Activated naive CD4-positive, alpha-beta T cell treated with anti-CD3 and anti-CD28 coated beads for 36 hours (primary cell): ENCODE results near the gene TOR3A. TPM values are rescaled to one million over a fixed set of nuclear protein-coding genes. Genes with fewer than 3 reads are reported as not detected.
"Not testable (repeated sequence)": the region's sequence is repeated elsewhere in the genome, so short reads cannot be mapped to it uniquely, and the experiment has no call there.

ENCODE experiments used
- CTCF ChIA-PET: fragments of 350-600 bp; sonication (Branson Sonifier 250); formaldehyde crosslinking; loops from one replicate; lab custom pipeline; 2021; ENCODE audit warnings: antibody characterized with exemption; lab: Charles Lee
- DNase-seq: peaks from one replicate; pipeline ENCODE4 v3.0.0-alpha.2; 2020
- H3K27ac Mint-ChIP-seq: one replicate; pipeline ENCODE4 v1.8.0; 2021; ENCODE audit warnings: mild to moderate bottlenecking, mixed read lengths
- H3K27me3 Mint-ChIP-seq: one replicate; pipeline ENCODE4 v1.8.0; 2021; ENCODE audit warnings: low read depth, mixed read lengths
- H3K36me3 Mint-ChIP-seq: one replicate; pipeline ENCODE4 v1.8.0; 2021; ENCODE audit warnings: low read depth, mixed read lengths
- H3K4me1 Mint-ChIP-seq: one replicate; pipeline ENCODE4 v1.8.0; 2021; ENCODE audit warnings: low read depth, mixed read lengths
- H3K4me3 Mint-ChIP-seq: one replicate; pipeline ENCODE4 v1.8.0; 2021; ENCODE audit warnings: mild to moderate bottlenecking, moderate library complexity, mixed read lengths
- H3K9me3 Mint-ChIP-seq: one replicate; pipeline ENCODE4 v1.8.0; 2021; ENCODE audit warnings: mixed read lengths
- intact Hi-C: fragments of 100-400 bp; cut with micrococcal nuclease; formaldehyde crosslinking; loops from one replicate; pipeline ENCODE4 v1.15.1; 2023
- total RNA-seq, 2 experiments: library from RNA; stranded (reverse); gene quantifications; one replicate each; pipeline ENCODE4 v1.2.3, GENCODE V29; 2021

The TOR3A gene
- total RNA-seq, 2 experiments from 2014 or later, result 35.8 to 39.2 TPM

DNA sequence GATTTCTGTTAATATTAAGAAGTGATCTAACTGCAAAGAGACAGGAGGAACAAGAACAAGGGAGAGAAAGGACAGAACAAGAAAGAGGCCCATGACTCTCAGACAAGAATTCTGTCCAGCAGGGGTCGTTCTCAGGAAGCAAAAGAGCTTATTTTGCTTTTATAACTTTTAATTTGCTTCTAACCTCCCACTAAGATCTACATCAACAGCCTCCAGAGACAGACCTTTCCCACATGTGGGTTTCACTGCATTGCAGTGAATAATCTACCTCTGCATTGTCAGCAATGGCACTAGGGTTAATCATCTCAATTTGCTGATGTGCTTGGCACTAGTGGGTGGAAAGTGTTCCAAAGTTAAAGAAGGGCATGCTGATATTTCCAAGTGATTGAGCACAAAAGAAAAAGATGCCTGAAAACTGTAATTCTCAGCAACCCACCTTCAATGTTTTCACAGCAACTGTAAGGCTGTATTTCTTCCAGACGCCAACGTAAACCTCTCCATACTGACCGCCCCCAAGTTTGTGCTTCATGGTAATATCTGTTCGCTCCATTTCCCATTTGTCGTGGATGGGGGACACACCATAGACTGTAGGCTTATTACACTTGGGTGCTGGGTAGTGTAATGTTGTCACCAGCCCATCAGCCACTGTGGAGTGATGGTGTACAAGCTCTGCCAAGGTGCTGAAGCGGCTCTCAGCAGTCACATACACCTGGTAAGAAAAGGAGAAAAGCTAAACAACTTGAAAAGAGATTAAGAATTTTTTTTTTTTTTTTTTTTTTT, 39.5 kb downstream of the TOR3A start:
- H3K4me3 Mint-ChIP-seq, result no peak overlapping the region
- no peaks in the 10 kb centered on the region for H3K27me3 Mint-ChIP-seq
- no peaks in the 10 kb centered on the region for H3K9me3 Mint-ChIP-seq
- H3K27ac Mint-ChIP-seq, result no peak overlapping the region
- CTCF ChIA-PET, result interaction anchor here (0.6 to 2.7 kb wide), 21 partner anchors 9 to 248 kb away, joined by 3 to 33 read pairs (median 4); partner anchors contain the start of genes AXDND1 and SOAT1
- peaks cover 3% of the 10 kb centered on the region for H3K4me1 Mint-ChIP-seq
- DNase-seq, result peak; percentile 64
- intact Hi-C loops, result loop anchor here (1.0 to 2.0 kb wide), 5 partner anchors 42 to 248 kb away; partner anchors contain the start of gene ABL2
- peaks cover 14% of the 10 kb centered on the region for H3K36me3 Mint-ChIP-seq

DNA sequence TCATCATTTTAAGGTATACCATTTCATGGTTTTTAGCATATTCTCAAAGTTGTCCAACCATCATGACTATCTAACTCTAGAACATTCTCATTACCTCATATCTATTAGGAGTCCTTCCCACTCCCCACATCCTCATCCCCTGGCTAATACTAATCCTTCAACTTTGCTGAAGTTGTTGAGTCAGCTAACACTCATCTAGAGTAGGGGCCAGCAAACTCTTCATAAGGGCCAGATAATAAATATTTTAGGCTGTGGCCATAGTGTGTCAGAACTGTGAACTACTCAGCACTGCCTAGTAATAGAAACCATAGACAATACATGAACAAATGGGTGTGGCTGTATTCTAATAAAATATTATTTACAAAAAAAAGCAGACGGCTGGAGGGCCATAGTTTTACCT, 43.0 kb downstream of the TOR3A start:
- DNase-seq, result no peak
- Mint-ChIP-seq H3K4me3 (no peak overlapping the region), H3K36me3 (peaks cover 4% of the 10 kb centered on the region), H3K27ac (no peak overlapping the region), H3K9me3 (no peaks in the 10 kb centered on the region), H3K4me1 (peaks cover 24% of the 10 kb centered on the region), H3K27me3 (no peaks in the 10 kb centered on the region)
- CTCF ChIA-PET, result no interaction called here
- intact Hi-C loops, result no loop called here

DNA sequence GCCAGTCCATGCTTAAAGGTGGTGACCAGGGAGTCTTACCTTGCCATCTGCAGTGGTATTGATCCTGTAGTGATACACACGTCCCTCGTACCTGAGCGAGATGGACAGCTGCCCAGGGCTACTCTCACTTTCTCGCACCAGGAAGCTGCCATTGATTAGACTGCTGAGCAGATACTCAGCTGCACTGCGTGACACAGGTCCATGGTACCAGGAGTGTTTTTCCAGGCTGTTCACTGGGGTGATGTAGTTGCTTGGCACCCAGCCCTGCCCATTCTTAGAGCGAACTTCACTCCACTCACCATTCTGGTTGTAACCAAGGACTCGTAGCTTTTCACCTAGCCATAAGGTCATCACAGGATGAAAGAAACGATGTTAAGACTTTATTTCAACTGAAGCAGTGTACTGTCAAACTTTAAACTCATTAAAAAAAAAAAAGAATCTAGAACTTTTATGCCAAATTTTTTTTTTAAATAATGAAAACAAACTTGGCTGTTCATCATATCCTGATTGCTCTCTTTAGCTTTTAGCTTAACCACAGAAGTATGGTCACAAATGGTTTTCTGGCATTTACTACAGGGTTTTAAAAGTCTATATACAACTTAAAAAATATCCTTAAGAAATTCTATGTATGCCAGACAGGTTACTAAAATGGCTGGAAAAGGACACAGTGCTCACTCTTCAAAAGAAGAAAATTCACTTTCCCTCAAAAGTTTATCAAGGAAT, 44.6 kb downstream of the TOR3A start:
- DNase-seq, result no peak
- no peaks in the 10 kb centered on the region for H3K27me3 Mint-ChIP-seq
- H3K9me3 Mint-ChIP-seq, result no peaks in the 10 kb centered on the region
- no peak overlapping the region for H3K27ac Mint-ChIP-seq
- CTCF ChIA-PET, result interaction anchor here (1.3 to 1.9 kb wide), 2 partner anchors 166 to 244 kb away, joined by 4 to 5 read pairs; no protein-coding TSS in a partner anchor
- intact Hi-C loops, result no loop called here
- peaks cover 2% of the 10 kb centered on the region for H3K36me3 Mint-ChIP-seq
- no peak overlapping the region for H3K4me3 Mint-ChIP-seq
- peaks cover 35% of the 10 kb centered on the region for H3K4me1 Mint-ChIP-seq

DNA sequence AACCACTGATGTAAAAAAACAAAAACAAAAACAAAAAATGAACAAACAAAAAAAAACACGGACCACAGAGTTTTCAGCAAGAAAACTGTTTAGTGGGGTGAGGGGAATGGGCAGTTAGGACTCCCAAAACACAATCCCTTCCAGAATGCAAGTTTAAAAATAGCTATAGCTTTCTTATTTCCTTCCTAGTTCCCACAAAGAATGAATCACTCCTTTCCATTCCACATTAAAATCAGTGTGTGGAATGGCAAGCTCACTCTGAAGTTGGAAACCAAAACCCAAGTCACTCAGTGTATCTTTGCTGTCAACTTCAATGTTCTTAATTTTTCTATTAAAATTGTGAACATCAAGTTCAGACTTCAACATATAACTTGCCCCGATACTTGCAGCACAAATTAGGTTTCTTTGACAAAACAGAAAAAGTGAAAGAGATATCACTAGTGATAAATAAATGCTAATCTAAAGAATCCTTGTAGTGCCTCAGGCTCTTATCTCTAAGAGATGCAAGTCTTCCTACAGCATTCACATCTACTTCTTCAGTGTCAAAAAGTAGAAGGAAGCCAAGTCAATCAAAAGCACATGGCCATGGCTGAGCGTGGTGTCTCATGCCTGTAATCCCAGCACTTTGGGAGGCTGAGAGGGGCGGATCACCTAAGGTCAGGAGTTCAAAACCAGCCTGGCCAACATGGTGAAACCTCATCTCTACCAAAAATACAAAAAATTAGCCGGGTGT, 45.5 kb downstream of the TOR3A start:
- Mint-ChIP-seq H3K27ac (no peak overlapping the region), H3K4me3 (no peak overlapping the region), H3K36me3 (no peaks in the 10 kb centered on the region), H3K4me1 (peaks cover 35% of the 10 kb centered on the region), H3K27me3 (no peaks in the 10 kb centered on the region), H3K9me3 (no peaks in the 10 kb centered on the region)
- intact Hi-C loops, result no loop called here
- CTCF ChIA-PET, result interaction anchor here (1.9 kb wide), 1 partner anchor 243 kb away, joined by 5 read pairs; no protein-coding TSS in a partner anchor
- no peak for DNase-seq

DNA sequence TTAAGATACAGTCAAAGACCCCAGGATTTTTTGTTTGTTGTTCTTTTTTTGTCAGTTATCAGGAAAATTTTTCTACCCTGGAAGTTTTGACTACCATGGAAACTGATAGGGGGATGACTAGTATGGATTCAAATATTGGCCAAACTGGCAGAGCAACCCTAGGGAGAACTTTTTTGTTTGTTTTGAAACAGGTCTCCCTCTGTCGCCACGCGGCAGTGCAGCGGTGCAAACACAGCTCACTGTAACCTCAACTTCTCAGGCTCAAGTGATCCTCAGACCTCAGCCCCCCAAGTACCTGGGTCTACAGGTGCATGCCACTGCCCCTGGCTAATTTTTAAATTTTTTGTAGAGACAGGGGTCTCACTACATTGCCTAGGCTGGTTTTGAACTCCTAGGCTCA, 46.6 kb downstream of the TOR3A start:
- intact Hi-C loops, result loop anchor here (2.0 kb wide), 3 partner anchors 66 to 164 kb away; partner anchors contain the start of gene SOAT1
- no peaks in the 10 kb centered on the region for H3K9me3 Mint-ChIP-seq
- peak overlapping the region; percentile 76 for H3K27ac Mint-ChIP-seq
- no peak for DNase-seq
- H3K4me3 Mint-ChIP-seq, result no peak overlapping the region
- peaks cover 37% of the 10 kb centered on the region for H3K4me1 Mint-ChIP-seq
- H3K36me3 Mint-ChIP-seq, result no peaks in the 10 kb centered on the region
- CTCF ChIA-PET, result interaction anchor here (0.6 to 2.4 kb wide), 2 partner anchors 229 to 239 kb away, joined by 3 to 7 read pairs; no protein-coding TSS in a partner anchor
- no peaks in the 10 kb centered on the region for H3K27me3 Mint-ChIP-seq

DNA sequence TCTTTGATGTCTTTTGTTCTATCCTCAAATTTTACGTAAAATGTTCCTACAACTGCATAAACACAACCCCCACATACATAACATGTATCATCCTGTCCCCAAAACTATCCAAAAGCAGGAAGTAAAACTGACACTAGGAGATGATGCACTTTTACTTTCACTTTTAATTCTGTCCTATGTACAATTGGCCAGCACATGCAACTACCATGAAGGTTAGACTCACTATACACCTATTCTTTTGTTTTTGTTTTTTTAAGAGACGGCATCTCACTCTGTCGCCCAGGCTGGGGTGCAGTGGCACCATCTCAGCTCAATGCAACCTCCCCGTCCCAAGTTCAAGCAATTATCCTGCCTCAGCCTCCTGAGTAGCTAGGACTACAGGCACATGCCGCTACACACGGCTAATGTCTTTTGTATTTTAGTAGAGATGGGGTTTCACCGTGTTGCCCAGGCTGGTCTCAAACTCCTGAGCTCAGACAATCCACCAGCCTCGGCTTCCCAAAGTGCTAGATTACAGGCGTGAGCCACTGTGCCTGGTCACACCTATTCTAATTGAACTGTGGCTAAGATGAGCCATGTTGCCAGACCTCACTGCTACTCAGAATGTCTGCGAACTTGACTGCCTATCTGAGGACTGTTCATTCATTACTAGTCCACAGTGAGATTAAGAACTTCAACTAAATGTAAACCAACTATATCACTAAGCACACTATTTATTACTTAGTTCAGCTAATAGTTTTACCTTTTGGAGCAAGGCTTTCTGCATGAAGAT, 48.0 kb downstream of the TOR3A start:
- DNase-seq, result peak; percentile 24

DNA sequence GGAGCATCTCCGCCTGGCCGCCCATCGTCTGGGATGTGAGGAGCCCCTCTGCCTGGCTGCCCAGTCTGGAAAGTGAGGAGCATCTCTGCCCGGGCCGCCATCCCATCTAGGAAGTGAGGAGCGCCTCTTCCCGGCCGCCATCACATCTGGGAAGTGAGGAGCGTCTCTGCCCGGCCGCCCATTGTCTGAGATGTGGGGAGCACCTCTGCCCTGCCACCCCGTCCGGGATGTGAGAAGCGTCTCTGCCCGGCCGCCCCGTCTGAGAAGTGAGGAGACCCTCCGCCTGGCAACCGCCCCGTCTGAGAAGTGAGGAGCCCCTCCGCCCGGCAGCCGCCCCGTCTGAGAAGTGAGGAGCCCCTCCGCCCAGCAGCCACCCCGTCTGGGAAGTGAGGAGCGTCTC, 53.3 kb downstream of the TOR3A start:
- H3K36me3 Mint-ChIP-seq, DNase-seq, H3K27ac Mint-ChIP-seq, H3K4me3 Mint-ChIP-seq, intact Hi-C loops, H3K9me3 Mint-ChIP-seq, CTCF ChIA-PET, H3K27me3 Mint-ChIP-seq: not testable (repeated sequence)
- peaks cover 24% of the 10 kb centered on the region for H3K4me1 Mint-ChIP-seq

More for the DNA sequence above, 48.0 kb downstream of the TOR3A start:
- H3K27ac Mint-ChIP-seq, result peak overlapping the region; percentile 87
- H3K27me3 Mint-ChIP-seq, result no peaks in the 10 kb centered on the region
- CTCF ChIA-PET, result interaction anchor here (0.6 to 3.0 kb wide), 7 partner anchors 9 to 759 kb away, joined by 3 to 9 read pairs (median 4); no protein-coding TSS in a partner anchor
- H3K9me3 Mint-ChIP-seq, result no peaks in the 10 kb centered on the region
- H3K4me3 Mint-ChIP-seq, result peak overlapping the region; percentile 60
- peaks cover 37% of the 10 kb centered on the region for H3K4me1 Mint-ChIP-seq
- no peaks in the 10 kb centered on the region for H3K36me3 Mint-ChIP-seq
- intact Hi-C loops, result loop anchor here (1.0 to 2.0 kb wide), 8 partner anchors 12 to 235 kb away; partner anchors contain the start of genes AXDND1 and SOAT1

DNA sequence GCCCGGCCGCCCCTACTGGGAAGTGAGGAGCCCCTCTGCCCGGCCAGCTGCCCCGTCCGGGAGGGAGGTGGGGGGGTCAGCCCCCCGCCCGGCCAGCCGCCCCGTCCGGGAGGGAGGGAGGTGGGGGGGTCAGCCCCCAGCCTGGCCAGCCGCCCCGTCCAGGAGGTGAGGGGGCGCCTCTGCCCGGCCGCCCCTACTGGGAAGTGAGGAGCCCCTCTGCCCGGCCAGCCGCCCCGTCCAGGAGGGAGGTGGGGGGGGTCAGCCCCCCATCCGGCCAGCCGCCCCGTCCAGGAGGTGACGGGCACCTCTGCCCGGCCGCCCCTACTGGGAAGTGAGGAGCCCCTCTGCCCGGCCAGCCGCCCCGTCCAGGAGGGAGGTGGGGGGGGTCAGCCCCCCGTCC, 53.8 kb downstream of the TOR3A start:
- CTCF ChIA-PET, DNase-seq, intact Hi-C loops, H3K4me3 Mint-ChIP-seq, H3K36me3 Mint-ChIP-seq, H3K27me3 Mint-ChIP-seq, H3K9me3 Mint-ChIP-seq, H3K27ac Mint-ChIP-seq: not testable (repeated sequence)
- peaks cover 23% of the 10 kb centered on the region for H3K4me1 Mint-ChIP-seq

DNA sequence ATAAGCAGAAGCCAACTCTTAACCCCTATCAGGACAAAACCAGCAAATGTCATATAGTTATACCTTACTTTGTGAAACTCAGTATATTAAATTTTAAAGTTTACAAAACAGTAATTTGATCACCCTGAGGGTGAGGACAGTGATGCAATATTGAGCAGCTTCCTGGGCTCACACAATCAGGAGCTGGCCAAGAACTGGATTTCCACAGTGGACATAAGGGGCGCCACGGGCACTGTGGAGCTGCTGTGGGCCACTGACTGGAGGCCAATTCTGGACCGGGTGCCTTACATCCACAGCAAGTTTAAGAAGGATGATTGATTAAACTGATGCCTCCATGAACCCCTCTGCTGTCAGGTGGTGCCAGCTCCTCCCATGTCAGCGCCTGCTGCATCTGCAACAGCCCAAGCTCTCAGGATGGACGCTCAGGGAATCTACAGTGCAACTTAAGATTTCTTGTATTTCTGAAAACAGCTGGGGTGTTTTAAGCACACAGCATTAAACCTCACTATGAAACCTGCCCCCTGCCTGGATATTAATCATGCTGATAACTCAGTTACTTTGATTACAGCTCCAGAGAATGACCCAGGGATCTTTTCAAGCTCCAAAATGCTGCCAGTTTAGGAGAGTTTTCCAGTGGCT, 55.9 kb downstream of the TOR3A start:
- Mint-ChIP-seq H3K36me3 (peaks cover 2% of the 10 kb centered on the region), H3K27me3 (no peaks in the 10 kb centered on the region), H3K4me3 (no peak overlapping the region), H3K27ac (no peak overlapping the region), H3K9me3 (no peaks in the 10 kb centered on the region), H3K4me1 (peaks cover 29% of the 10 kb centered on the region)
- no peak for DNase-seq
- intact Hi-C loops, result no loop called here
- CTCF ChIA-PET, result no interaction called here

DNA sequence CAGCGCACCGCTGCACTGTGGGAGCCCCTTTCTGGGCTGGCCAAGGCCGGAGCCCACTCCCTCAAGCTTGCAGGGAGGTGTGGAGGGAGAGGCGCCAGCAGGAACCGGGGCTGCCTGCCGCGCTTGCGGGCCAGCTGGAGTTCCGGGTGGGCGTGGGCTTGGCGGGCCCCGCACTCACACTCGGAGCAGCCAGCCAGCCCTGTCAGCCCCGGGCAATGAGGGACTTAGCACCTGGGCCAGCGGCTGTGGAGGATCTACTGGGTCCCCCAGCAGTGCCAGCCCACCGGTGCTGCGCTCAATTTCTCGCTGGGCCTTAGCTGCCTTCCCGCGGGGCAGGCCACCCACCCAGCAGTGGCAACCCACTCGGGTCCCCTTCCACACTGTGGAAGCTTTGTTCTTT, 56.9 kb downstream of the TOR3A start:
- CTCF ChIA-PET, H3K36me3 Mint-ChIP-seq, H3K27ac Mint-ChIP-seq, H3K27me3 Mint-ChIP-seq, DNase-seq, H3K9me3 Mint-ChIP-seq, intact Hi-C loops, H3K4me3 Mint-ChIP-seq: not testable (repeated sequence)
- peaks cover 31% of the 10 kb centered on the region for H3K4me1 Mint-ChIP-seq
